Measurements from ENCODE around the gene CTAG1A. TPM values are rescaled to one million over a fixed set of nuclear protein-coding genes. Genes with fewer than 3 reads are reported as not detected.

The CTAG1A gene
- total and polyA plus RNA-seq, 7 donors, result not detected

DNA sequence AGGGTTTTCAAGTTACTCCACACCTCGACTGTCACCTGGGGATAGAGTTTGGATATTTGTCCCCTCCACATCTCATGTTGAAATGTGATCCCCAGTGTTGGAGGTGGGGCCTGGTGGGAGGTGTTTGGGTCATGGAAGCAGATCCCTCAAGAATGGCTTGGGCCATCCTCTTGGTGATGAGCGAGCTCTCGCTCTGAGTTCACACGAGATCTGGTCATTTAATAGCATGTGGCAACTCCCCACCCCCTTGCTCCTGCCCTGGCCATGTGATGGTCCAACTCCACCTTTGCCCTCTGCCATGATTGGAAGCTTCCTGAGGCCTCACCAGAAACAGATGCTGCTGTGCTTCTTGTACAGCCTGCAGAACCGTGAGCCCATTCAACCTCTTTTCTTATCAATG lies 8.3 kb downstream of the CTAG1A start:
- DNase-seq (no peak), ATAC-seq (no peak)
- intact Hi-C loops (cut with DNase I), result no loop called here
- Histone ChIP-seq H3K27me3 (ENCODE audit: insufficient read depth in 3 of 3, low read length in 2 of 3) (peaks cover 0 to 18% (median 0%) of the 10 kb centered on the region in 3 donors), H3K27ac (no peak overlapping the region), H3K4me1 (no peaks in the 10 kb centered on the region), H3K36me3 (ENCODE audit: insufficient read depth in 1 of 2, low read depth in 1 of 2) (no peaks in the 10 kb centered on the region), H3K9me3 (no peaks in the 10 kb centered on the region), H3K4me3 (no peak overlapping the region)
- TF ChIP-seq, protein P1, sequence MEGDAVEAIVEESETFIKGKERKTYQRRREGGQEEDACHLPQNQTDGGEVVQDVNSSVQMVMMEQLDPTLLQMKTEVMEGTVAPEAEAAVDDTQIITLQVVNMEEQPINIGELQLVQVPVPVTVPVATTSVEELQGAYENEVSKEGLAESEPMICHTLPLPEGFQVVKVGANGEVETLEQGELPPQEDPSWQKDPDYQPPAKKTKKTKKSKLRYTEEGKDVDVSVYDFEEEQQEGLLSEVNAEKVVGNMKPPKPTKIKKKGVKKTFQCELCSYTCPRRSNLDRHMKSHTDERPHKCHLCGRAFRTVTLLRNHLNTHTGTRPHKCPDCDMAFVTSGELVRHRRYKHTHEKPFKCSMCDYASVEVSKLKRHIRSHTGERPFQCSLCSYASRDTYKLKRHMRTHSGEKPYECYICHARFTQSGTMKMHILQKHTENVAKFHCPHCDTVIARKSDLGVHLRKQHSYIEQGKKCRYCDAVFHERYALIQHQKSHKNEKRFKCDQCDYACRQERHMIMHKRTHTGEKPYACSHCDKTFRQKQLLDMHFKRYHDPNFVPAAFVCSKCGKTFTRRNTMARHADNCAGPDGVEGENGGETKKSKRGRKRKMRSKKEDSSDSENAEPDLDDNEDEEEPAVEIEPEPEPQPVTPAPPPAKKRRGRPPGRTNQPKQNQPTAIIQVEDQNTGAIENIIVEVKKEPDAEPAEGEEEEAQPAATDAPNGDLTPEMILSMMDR (IDR thresholded peaks at IDR 0.05), result no peak
- 80 to 91% (median 82%) methylated on average over 5 of the region's 5 CpGs for WGBS, 3 donors

DNA sequence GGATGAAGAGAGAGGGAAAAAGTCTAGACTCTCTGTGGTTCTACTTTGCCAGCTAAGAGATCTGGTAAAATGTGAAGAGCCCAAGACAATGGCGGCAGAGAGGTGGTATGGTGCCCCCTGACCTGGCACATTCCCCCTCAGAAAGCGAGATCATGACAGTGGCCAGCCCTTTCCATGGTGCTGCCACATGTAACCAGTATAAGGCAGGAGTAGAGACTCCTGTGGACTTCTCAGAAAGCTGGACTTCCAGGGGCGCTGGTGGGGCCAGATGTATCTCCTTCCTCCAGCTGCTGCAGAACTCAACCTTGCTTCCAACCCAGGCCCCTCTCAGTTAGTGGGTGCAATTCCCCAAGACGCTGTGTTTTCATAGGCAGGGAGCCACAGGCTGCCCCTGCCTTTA lies 9.6 kb downstream of the CTAG1A start:
- Histone ChIP-seq H3K9me3 (no peaks in the 10 kb centered on the region), H3K27me3 (ENCODE audit: insufficient read depth in 3 of 3, low read length in 2 of 3) (peaks cover 0 to 18% (median 0%) of the 10 kb centered on the region in 3 donors), H3K4me3 (no peak overlapping the region), H3K4me1 (no peaks in the 10 kb centered on the region), H3K36me3 (ENCODE audit: insufficient read depth in 1 of 2, low read depth in 1 of 2) (no peaks in the 10 kb centered on the region), H3K27ac (no peak overlapping the region)
- DNase-seq (no peak), ATAC-seq (no peak)
- TF ChIP-seq, protein P1 (IDR thresholded peaks at IDR 0.05), result no peak
- intact Hi-C loops (cut with DNase I), result no loop called here
- WGBS, 3 donors, result 61 to 88% (median 83%) methylated on average over 4 of the region's 4 CpGs

DNA sequence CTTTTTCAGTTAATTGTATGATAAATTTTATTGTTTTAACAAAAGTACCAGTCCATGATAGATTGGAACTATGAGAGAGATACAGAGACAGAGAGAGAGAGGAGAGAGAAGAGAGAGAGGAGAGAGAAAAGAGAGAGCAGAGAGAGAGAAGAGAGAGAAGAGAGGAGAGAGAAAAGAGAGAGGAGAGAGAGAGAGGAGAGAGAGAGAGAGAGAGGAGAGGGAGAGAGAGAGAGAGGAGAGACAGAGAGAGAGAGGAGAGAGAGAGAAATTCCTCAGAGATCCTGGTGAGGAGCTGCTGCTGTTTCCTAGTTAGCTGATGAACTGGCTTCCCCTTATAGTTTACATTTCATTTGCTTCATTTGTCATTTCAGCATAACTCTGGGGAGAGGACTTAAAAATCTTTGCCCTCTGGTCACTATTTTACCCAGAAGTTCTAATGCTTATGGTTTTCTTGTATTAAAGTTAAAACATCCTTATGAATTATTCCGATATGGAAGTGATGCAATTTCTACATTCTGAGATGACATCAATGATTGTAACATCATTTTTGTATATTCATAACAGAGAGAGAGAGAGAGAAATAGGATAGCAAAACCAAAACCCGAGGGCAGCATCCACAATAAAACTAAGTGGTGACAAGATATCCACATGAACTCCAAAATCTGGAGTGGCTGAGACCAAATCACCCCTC lies 10.8 kb downstream of the CTAG1A start:
- WGBS, 3 donors, result 49 to 64% (median 53%) methylated on average over 2 of the region's 2 CpGs
- DNase-seq (no peak), ATAC-seq (no peak)
- H3K9me3 ChIP-seq, result no peaks in the 10 kb centered on the region
- intact Hi-C loops (cut with DNase I), result no loop called here
- H3K4me3 ChIP-seq, result no peak overlapping the region
- H3K36me3 ChIP-seq (ENCODE audit: insufficient read depth in 1 of 2, low read depth in 1 of 2), result no peaks in the 10 kb centered on the region
- H3K4me1 ChIP-seq, result no peaks in the 10 kb centered on the region
- H3K27ac ChIP-seq, result no peak overlapping the region
- peaks cover 0 to 18% (median 0%) of the 10 kb centered on the region in 3 donors for H3K27me3 ChIP-seq (ENCODE audit: insufficient read depth in 3 of 3, low read length in 2 of 3)
- TF ChIP-seq, protein P1 (IDR thresholded peaks at IDR 0.05), result no peak

DNA sequence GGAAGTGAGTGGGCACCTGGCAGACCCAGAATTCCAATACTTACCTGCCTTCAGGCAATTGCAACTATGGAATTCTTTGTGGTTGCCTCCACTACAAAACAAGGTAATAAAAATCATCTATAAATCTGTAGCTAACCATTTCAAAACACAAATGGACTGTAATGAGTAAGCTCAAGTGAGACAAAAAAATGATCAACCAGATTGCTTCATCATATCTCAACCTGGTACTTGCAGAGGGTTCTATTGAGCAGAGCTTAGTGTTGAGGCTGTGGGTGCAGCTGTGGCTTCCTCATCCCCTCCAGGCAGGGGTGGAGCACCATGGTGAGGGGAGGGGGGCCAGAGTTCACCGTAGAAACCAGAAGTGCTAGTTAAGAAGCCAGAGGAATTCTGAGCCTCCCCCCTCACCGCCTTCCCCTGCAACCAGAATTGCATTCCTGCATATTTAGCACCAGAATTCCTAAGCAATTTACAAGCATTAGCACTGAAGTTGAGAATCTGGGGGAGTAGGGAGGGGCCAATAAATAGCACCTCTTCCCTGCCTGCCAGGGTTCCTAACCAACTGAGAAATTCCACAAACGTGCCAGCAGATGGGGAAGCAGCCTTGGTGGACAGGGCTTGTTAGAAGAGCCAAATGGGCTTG lies 11.5 kb downstream of the CTAG1A start:
- Histone ChIP-seq H3K4me3 (no peak overlapping the region), H3K27me3 (ENCODE audit: insufficient read depth in 3 of 3, low read length in 2 of 3) (peaks cover 0 to 18% (median 0%) of the 10 kb centered on the region in 3 donors), H3K9me3 (no peaks in the 10 kb centered on the region), H3K4me1 (no peaks in the 10 kb centered on the region), H3K27ac (no peak overlapping the region), H3K36me3 (ENCODE audit: insufficient read depth in 1 of 2, low read depth in 1 of 2) (no peaks in the 10 kb centered on the region)
- intact Hi-C loops (cut with DNase I), result no loop called here
- 0 to 14% (median 10%) methylated on average over 3 of the region's 3 CpGs for WGBS, 3 donors
- DNase-seq, result no peak
- TF ChIP-seq, protein P1 (IDR thresholded peaks at IDR 0.05), result no peak
- ATAC-seq, result no peak
